HCT116 (cell line): Measurements from ENCODE around the gene TTC24.

Source experiments
- ATF3 ChIP-seq: IDR thresholded peaks from 2 replicates; pipeline ENCODE4 v1.6.1; 2012
- CEBPB ChIP-seq: IDR thresholded peaks from 2 replicates; pipeline ENCODE4 v1.6.1; 2012; ENCODE audit warnings: low read depth
- CTCF ChIP-seq, 3 experiments: fragments of 200-600 bp in 1 of 3; sonication (generic) in 1 of 3; IDR thresholded peaks in 2 of 3; conservative IDR thresholded peaks in 1 of 3; 2 replicates each; pipeline ENCODE4 v1.5.1; 2012 to 2017; ENCODE audit warnings: low read depth in 2 of 3, low read length in 2 of 3, antibody characterized with exemption in 1 of 3, borderline replicate concordance in 1 of 3, control low read depth in 1 of 3, mild to moderate bottlenecking in 1 of 3, mixed read lengths in 1 of 3, mixed run types in 1 of 3, moderate library complexity in 1 of 3; ENCODE audit not compliant: insufficient read depth in 1 of 3
- EGR1 ChIP-seq: IDR thresholded peaks from 2 replicates; pipeline ENCODE4 v1.6.1; 2012; ENCODE audit warnings: low read depth
- EZH2 ChIP-seq: fragments of 200-600 bp; sonication (generic); IDR thresholded peaks from 2 replicates; pipeline ENCODE4 v1.6.1; 2017; ENCODE audit warnings: antibody characterized with exemption, mixed run types
- EZH2phosphoT487 ChIP-seq: fragments of 200-600 bp; IDR thresholded peaks from 2 replicates; pipeline ENCODE4 v1.6.1; 2018; ENCODE audit warnings: antibody characterized with exemption, borderline replicate concordance
- JUND ChIP-seq: IDR thresholded peaks from 2 replicates; pipeline ENCODE4 v1.6.1; 2012
- MAX ChIP-seq: IDR thresholded peaks from 2 replicates; pipeline ENCODE4 v1.6.1; 2012
- POLR2A ChIP-seq: IDR thresholded peaks from 2 replicates; pipeline ENCODE4 v1.7.0; 2011; ENCODE audit warnings: borderline replicate concordance; ENCODE audit not compliant: insufficient read depth, insufficient read length; ENCODE audit errors: extremely low read depth
- POLR2AphosphoS5 ChIP-seq: IDR thresholded peaks from 2 replicates; pipeline ENCODE4 v1.6.1; 2011; ENCODE audit warnings: mild to moderate bottlenecking, low read depth, low read length, moderate library complexity
- RAD21 ChIP-seq: IDR thresholded peaks from 2 replicates; pipeline ENCODE4 v1.6.1; 2012; ENCODE audit warnings: low read depth, mild to moderate bottlenecking
- REST ChIP-seq: IDR thresholded peaks from 2 replicates; pipeline ENCODE4 v1.6.1; 2012; ENCODE audit warnings: low read depth
- SIN3A ChIP-seq: IDR thresholded peaks from 2 replicates; pipeline ENCODE4 v1.6.1; 2012; ENCODE audit warnings: low read depth
- SP1 ChIP-seq: IDR thresholded peaks from 2 replicates; pipeline ENCODE4 v1.6.1; 2012; ENCODE audit warnings: low read depth

GRCh38 chr1:156619582-156619955 lies 40.0 kb downstream of the TTC24 start:
- TF ChIP-seq CTCF (IDR thresholded peaks at IDR 0.05 in 2 of 3, conservative IDR thresholded peaks at IDR 0.05 in 1 of 3; ENCODE audit: borderline replicate concordance in 1 of 3, insufficient read depth in 1 of 3, low read depth in 2 of 3, low read length in 2 of 3) (no peak), SIN3A (no peak), POLR2A (no peak), POLR2AphosphoS5 (no peak), JUND (no peak), SP1 (no peak), EGR1 (no peak), EZH2phosphoT487 (no peak), ATF3 (no peak), RAD21 (no peak), MAX (no peak), REST (no peak), EZH2 (no peak), CEBPB (no peak)
